ENCODE measurements around the gene CCDC97.
"Not testable (repeated sequence)": the region's sequence is repeated elsewhere in the genome, so short reads cannot be mapped to it uniquely, and the experiment has no call there.

The CCDC97 gene

DNA sequence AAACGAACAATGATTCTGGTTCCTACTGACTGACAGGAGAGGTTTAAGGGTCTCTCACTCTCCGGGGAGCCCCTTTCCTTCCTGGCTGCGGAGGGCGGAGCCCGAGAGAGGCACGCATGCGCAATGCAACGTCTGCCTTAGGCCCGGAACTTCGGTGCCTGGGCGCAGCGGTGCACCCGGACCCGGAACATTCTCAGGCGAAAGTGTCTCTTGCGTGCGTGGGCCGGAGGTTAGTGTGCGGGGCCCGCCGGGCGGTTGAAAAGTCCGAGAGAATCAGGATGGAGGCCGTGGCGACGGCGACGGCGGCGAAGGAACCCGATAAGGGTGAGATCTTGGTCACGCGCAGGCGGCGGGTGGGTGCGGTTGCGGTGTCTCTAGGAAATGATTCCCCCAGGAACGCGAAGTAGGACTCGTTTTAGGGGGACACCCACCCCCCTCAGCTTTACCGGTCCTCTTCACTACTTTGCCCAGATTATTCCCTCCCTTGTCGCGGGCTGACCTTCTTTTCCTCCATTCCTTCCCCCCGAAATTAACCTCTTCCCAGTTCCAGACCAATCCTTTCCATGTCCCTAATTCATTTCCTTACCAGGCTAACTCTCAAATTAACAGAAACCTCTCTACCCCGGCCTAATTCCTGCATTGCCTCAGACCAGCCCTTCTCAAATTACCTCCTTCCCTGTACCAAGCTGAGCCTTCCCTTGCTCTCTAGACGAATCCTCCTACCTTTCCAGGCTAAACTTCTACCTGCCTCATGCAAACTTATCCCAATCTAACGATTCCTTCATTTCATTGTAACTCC, at the start of gene CCDC97:
Gene CCDC97, plus strand, starts transcription at position 140 of the 799 bp plus-strand sequence. Its CDS starts 139 bp downstream, at position 279.
- DNase-seq: peak; percentile 92

DNA sequence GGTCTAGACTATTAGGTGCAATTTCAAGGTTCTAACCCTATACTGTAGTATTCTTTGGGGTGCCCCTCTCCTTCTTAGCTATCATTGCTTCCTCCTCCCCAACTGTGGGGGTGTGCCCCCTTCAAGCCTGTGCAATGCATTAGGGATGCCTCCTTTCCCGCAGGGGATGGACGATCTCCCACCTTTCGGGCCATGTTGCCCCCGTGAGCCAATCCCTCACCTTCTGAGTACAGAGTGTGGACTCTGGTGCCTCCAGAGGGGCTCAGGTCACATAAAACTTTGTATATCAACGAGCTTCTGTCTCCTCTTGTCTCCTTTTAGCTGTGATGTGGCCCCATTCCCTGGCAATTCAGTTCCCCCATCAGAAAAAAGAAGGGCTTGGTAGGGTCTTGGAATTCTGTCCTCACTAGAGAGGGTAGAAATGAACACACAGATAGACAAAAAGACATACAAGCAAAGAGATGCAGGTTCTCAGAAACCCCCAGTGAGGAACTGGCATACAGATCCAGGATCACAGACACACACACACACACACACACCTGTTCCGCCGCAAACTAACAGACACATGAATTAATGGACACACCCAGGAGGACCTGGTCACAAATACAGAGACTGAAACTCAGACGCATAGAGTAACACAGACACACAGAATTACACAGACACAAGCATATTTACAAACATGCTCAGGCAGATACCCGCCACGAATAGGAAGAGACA, 48.3 kb upstream of the CCDC97 start:
- DNase-seq: peak; percentile 30

DNA sequence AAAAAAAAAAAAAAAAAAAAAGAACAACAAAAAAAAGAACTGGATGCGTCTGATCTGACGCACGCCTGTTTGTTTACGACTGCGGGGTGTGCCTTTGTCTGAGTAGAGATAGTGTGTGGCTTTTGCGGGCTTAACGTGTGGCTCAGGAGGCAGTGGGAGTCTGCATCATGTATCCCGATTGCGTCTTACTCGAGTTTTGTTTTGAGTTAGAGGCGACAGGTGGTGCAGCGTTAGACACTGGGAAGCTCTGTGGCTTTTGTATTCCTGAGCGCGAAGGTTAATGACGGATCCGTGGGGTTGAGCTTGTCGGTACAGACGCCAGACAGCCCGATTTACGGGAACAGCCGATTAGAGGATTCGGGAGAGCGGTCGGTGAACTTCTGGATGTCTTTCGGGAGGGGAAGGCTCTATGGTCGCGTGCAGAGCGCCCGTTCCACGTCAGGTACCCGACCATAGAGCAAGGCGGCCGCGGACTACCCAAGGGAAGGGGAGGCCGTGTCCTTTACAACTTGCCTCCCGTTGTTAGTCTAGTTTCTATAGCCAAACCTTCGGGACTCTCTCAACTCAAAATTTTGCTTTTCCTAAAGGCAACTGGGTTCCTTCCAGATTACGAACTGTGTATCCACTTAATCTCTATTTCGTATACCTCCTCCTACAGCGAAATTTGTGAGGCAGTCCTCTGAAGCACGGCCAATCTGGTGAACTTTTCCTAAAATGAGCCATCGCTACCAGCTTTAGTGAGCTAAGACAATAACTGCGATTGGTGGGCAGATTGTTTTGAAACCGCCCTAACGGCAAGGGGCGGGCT, 46.7 kb upstream of the CCDC97 start:
- peak; percentile 89 for DNase-seq

DNA sequence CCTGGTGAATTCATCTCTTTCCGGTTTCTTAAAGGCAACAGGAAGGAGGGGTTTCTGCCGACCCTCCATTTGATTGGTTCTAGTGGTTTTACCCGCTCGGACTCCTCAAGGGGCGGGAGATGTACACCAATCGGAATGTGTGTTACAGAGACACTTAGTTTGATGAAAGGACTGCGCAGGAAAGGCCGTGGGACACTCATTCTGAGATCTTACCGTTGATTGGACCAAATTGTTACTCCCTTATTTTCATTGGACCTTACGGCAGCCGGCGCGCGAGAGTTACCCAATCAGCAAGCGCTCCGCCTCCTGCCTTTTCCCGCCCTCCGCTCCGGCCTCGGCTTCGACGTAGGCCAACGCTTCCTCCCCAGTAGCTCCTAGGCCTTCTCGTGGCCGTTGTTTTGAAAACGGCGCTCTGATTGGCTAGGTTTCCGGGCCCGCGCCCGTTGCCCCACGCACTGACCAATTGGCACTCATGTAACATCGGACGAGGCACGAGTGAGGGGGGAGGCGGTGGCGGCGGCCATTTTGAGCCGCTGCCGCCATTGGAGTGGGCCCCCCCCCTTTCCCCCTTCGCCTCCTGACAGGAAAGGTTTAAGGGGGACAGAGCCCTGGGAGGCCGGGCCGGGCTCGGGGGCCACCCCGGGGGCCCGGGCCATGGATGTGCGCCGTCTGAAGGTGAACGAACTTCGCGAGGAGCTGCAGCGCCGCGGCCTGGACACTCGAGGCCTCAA, 46.0 kb upstream of the CCDC97 start, which contains the start of gene HNRNPUL1:
Gene HNRNPUL1, plus strand, starts transcription at position 523 of the 731 bp plus-strand sequence. Its CDS starts 132 bp downstream, at position 655.
- DNase-seq: peak; percentile 99

DNA sequence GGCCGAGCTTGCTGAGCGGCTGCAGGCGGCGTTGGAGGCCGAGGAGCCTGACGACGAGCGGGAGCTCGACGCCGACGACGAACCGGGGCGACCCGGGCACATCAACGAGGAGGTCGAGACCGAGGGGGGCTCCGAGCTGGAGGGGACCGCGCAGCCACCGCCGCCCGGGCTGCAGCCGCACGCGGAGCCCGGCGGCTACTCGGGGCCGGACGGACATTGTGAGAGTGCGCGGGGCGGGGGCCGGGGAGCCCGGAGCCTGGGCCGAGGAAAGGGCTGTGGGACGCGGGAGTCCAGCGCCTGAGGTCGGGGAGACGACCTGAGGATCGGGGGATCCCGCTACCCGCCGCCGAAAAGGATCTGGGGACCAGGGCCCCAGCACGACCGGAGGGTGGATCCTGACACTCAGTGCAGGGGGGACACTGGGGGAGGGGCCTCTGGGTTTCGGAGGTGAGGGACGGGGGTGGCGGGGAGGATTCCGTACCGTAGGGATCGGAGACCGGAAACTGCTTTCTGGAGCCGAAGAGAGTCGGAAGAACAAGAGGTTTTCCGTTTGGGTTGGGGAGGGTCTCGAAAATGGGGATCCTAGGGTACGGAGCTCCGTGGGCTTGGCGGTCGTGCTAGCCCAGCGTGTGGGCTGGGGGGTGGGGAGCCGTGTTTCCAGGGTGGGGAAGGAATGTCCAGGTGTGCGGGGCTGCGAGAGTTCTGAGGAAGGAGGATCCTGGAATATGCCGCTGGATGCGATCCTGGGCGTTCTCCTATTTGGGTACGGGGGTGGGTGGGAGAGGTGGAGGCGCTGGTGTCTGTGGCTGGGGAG, 45.2 kb upstream of the CCDC97 start:
- peak; percentile 82 for DNase-seq

DNA sequence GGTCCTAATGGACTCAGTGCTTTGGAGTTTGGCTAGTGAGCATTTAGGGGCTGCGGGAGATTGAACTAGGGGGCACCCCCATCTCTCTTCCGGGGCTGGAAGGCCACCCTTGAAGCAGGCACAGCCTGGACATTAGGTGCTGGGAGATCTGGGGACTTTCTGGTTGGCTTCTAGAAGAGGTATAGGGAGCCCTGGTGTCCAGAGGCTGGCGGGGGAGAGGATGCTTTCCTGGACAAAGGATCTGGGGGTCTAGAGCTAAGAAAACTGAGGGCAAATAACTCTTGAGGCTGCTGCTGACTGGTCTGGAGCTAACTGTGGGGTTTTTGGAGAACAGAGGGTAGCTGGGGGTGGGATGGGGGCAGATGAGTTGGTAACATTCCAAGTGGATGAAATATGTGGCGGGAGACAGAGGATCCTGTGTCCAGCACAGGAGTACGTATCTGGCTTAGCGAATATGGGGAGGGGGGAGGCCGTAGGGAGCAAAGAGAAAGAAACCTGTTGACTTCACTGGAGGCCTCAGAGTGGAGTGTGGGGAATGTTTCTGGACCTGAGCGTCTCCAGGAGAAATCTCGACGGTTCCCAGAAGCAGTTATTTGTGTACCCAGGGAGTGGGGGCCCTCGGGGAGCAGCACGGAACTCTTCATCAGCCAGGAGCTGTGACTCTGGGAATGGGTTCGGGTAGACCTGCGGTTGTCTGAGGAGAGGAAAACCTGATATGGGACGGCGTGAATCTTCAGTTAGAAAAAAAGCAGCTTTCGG, 44.4 kb upstream of the CCDC97 start:
- DNase-seq: peak; percentile 43

DNA sequence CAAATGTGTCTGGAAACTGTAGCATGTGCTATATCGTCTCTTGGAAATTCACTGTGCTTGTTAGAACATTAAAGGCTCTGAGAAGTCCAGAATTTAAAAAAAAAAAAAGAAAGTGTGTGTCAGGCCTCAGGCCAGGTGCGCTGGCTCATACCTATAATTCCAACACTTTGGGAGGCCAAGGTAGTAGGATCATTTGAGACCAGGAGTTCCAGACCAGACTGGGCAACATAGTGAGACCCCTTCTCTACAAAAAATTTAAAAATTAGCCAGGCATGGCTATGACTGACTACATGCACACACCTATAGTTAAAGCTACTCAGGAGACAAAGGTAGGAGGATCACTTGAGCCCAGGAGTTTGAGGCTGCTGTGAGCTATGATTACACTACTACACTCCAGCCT, 40.9 kb upstream of the CCDC97 start:
- DNase-seq: no peak

DNA sequence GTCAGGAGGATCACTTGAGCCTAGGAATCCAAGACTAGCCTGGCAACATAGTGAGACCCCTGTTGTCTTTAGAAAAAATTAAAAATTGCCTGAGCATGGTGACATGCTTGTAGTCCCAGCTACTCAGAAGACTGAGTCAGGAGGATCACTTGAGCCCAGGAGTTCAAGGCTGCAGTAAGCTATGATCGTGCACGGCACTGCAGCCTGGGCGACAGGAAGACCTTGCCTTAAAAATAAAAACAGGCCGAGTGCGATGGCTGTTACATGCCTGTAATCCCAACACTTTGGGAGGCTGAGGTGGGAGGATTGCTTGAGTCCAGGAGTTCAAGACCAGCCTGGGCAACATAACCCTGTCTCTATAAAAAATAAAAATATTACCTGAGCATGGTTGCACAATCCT, 40.4 kb upstream of the CCDC97 start:
- DNase-seq: no peak

DNA sequence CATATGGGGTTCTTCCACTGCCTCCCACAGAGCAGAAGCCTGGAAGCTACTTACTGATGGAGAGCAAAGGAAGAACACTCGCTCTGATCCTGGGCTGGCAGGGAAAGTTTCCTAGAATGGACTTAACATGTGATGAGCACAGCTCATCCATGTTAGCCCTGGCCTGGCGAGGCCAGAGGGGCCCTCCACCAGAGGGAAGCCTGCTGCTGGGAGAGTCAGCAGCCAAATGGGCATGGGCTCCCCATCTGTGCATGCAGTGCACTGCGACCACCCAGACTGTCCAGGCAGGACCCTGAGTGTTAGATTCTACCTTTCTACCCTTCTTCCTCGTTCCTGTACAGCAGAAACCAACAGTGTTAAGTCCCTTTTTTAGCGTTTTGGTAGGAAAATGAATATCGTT, 36.9 kb upstream of the CCDC97 start:
- DNase-seq: no peak

DNA sequence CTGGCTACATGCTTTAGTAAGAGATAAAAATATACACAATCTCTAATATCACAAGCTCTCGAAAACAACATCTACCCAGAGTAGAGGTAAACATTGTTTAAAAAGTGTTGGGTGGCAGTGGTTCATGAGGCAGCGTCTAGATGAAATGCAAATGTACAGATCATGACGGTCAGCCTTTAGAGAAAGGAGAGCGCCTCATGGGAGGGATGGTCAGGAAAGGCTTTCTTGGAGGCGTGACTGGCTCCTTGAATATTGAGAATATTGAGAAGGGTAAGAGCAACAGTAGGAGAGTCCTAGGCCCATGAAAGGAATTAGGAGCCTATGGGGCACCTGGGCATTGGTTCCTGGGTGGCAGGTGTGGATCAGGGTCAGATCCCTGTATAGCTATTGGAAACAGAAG, 35.2 kb upstream of the CCDC97 start:
- no peak for DNase-seq

DNA sequence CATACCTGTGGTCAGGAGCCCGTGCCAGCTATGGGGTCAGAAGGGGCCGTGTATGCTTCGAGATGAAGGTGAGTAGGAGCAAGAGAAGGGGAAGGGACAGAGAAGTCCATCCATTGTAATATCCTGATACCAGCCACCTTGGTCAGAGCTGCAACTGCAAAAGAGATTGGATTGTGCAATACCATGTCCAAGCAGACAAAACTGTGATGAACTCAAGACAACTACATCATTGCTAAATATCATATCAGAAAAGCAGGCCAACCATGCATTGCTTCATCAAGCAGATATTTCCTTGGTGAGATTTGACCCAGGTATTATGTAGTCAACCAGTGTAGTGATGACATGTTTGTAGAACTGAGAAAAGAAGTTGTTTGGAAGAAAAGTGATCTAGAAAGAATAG, 33.7 kb upstream of the CCDC97 start:
- no peak for DNase-seq

DNA sequence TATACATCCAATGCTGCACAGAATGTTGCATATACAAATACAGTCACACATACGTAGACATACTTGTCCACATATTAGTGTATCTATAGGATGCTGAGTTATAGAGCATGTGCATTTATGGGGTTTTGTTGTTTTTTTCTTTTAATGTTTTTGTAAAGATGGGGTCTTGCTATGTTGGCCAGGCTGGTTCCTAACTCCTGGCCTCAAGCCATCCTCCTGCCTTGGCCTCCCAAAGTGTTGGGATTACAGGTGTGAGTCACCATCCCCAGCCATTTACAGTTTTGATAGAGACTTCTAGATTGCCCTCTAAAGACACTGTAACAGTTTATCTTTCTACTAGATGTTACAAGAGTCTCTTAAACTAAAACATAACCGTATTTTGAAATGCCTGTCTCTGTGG, 31.5 kb upstream of the CCDC97 start:
- DNase-seq: no peak

DNA sequence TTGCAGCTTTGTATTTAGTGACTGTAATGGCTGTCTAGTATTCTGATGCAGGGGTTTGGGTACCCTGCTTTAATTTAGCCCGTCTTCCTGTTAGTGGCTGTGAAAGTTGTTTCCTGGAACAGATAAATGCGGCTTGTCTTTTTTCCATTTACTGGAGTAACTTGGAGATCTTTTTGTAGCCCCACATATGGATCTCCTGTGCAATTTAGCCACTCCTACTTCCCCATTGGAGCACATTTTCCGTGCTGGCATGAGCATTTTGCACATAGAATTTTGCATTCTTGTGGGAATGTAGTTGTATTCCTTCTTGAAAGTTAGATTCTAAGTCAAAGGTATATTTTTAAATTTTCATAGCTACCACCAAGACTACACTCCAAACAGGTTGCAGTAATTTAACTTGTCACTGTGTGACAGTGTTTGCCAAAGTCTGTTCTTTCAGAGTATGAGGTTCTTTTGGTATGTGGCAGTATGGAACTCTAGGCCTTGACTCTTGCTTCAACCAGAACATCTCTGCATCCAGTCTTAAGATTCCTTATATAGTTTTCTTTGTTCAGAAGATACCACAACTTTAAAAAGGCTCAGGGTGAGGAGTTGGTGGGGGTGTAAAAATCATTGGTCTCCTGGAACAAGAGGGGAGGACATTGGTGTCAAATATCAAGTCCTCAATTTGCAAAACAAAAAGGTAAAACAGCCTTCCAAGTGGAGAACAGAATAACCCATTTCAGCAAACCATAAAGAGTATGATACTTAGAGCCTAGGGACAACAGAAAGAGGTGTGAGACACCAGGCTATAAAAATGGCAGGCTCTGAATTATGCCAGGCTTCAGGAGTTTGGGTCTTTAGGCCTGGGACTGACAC, 21.1 kb upstream of the CCDC97 start:
- DNase-seq: no peak

DNA sequence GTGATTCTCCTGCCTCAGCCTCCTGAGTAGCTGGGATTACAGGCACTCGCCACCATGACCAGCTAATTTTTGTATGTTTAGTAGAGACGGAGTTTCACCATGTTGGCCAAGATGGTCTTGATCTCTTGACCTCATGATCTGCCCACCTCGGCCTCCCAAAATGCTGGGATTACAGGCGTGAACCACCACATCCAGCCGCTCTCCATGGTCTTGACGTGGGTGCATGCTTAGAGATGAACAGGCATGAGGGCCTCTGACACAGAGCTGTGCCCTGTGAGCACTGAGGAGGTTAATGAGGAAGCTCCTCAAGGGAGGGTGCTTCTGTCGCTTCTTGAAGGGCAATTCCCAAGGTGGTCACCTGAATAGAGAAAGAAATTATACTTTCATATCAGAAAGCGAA, 20.2 kb upstream of the CCDC97 start:
- DNase-seq: not testable (repeated sequence)

DNA sequence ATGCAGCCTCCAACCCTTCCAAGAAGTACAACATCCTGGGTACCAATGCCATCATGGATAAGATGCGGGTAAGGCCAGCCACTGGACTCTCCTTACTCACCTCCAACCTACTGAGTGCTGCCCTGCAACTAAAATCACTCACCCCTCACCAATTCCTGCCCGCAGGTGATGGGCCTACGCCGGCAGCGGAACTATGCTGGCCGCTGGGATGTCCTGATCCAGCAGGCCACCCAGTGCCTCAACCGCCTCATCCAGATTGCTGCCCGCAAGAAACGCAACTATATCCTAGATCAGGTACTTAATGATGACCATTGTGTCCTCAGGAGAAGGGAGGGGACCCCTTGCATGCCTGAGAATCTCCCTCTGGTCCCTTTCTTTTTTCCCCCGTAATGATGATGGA, 15.6 kb upstream of the CCDC97 start:
- no peak for DNase-seq

DNA sequence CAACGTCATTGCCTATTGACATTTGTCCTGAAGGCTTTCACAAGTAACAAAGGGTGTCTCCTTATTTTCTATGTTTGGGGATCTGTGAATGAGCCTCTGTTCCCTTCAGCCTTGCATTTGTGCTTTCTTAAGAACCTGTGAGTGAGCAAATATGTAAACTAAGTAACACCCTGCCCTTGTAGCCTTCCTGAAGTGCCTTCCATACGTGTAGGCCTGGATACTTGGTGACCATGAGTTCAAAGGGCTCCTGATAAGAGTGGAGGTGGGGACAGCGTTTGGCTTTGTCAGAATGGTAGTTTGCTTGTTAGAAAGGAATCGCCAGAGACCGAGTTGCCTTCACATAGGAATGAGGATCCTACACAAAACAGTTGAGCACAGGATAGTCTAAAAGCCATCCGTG, 14.5 kb upstream of the CCDC97 start:
- no peak for DNase-seq

DNA sequence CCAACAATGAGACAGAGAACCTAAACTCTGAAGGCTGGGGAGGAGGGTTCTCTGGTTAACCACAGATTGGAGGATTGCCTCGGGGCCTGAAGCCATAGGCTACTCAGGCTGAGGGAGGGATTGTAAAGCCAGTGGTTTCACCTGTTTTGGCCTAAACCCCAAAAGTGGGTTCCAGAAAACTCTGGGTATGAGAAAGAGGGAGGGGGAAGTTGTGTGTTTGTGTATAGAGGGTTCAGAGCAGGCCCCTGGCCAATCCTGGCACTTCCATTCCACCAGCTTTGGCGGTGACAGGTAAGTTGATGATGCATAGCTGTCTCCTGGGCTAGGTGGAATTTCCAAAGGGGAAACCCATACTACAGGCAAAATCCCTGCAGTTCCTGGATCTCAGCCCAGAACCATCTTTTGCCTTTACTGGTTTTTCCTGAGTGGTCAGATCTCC, 13.5 kb upstream of the CCDC97 start:
- DNase-seq: no peak

DNA sequence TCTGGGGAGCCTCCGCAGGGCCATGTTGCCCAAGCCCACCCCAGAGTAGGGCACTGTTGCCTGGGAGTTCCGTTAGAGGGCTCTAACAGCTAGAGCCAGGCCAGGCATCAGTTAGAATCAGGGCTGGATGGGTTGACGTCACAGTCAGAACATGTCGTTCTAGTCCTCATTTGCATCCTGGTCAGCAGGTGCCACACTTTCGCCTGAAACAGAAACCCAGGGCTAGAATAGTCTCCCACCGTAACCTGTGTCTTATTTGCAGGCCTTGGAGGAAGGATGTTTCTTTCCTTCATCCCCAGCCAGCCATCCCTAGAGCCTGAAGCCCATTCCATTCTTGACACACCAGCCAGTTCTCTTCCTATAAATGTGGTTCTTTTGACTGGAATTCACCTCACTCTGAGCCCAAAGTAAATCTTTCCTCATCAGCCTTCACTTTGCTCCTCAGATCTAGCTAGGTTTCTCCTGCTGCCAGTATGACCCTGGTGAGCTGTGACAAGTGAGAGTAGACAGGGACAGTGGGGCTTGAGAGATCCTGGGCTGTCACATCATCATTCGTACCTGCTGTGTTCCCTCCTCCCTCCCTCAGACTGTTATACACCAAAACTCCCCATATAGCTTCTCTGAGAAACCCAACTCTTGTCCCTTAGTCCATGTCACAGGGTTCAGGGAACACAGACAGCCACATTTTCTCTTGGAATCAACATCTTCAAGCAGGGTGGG, 12.2 kb upstream of the CCDC97 start:
- no peak for DNase-seq

DNA sequence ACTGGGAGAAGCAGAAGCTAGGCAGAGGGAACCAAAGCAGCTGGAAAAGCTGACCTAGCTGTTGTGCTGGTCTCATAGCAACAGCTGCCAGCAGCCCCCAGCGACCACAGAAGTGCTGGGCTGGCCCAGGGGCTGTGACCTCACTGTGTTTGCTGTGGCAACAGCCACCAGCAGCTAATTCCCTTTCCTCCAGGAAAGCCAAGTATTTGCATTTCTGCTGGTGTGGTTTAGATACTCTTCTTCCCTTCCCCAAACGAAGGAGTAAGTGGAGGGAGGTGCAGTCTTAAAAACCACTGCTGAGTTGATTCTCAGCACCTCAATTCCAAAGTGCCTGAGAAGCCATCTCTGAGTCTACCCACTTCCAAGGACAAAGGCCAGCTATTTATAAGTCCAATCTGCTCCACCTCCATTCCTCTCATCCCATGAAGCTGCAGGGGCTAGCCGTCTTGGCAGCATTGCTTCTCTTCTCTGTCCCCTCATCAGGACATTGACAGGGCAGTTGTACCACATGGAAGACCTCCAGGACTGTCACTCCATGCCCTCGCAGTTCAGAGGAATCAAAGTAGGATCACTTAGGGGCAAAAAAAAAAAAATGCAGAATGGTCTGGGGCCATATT, 11.5 kb upstream of the CCDC97 start:
- peak; percentile 52 for DNase-seq
